GM19395 (cell line): ENCODE data around the gene AKT1.

Source experiments
- ATAC-seq: cut with Tn5 transposase; IDR thresholded peaks from one replicate; pipeline ENCODE4 v1.9.1; 2021; ENCODE audit warnings: mild to moderate bottlenecking, moderate library complexity; ENCODE audit not compliant: unreplicated experiment

Gene AKT1

GRCh38 chr14:104787736-104788135 is 7.8 kb downstream of the AKT1 start:
- no peak for ATAC-seq

- ATAC-seq = no peak
These were observed 8.5 kb downstream of the AKT1 start for GRCh38 chr14:104786726-104787675.

- no peak for ATAC-seq
These were observed 9.4 kb downstream of the AKT1 start for GRCh38 chr14:104786091-104786586.

GRCh38 chr14:104785708-104786080 is 9.9 kb downstream of the AKT1 start:
- ATAC-seq = no peak

GRCh38 chr14:104784846-104785707 is 10.5 kb downstream of the AKT1 start:
- ATAC-seq = no peak

- ATAC-seq = no peak
These were observed 11.4 kb downstream of the AKT1 start for GRCh38 chr14:104784218-104784568.

GRCh38 chr14:104783484-104784217 is 11.9 kb downstream of the AKT1 start:
- no peak for ATAC-seq

- ATAC-seq = no peak
These were observed 12.8 kb downstream of the AKT1 start for GRCh38 chr14:104782808-104783139.

GRCh38 chr14:104782086-104782807 is 13.3 kb downstream of the AKT1 start:
- ATAC-seq = no peak

GRCh38 chr14:104781271-104782077 is 14.1 kb downstream of the AKT1 start:
- no peak for ATAC-seq

- ATAC-seq = no peak
These were observed 15.0 kb downstream of the AKT1 start for GRCh38 chr14:104780513-104781030.

GRCh38 chr14:104779776-104780512 is 15.6 kb downstream of the AKT1 start:
- no peak for ATAC-seq

GRCh38 chr14:104778694-104779331 is 16.7 kb downstream of the AKT1 start:
- ATAC-seq = no peak

GRCh38 chr14:104777808-104778249 is 17.7 kb downstream of the AKT1 start:
- no peak for ATAC-seq

GRCh38 chr14:104776961-104777807 is 18.4 kb downstream of the AKT1 start:
- ATAC-seq = no peak

- no peak for ATAC-seq
These were observed 19.1 kb downstream of the AKT1 start for GRCh38 chr14:104776481-104776880.

GRCh38 chr14:104775073-104775489 is 20.5 kb downstream of the AKT1 start:
- no peak for ATAC-seq
